Measurements from ENCODE around the gene MACROD1. TPM values are rescaled to one million over a fixed set of nuclear protein-coding genes. Genes with fewer than 3 reads are reported as not detected.

MACROD1 gene
- total RNA-seq, 1 experiment from 2014 or later: 36.9 TPM

DNA sequence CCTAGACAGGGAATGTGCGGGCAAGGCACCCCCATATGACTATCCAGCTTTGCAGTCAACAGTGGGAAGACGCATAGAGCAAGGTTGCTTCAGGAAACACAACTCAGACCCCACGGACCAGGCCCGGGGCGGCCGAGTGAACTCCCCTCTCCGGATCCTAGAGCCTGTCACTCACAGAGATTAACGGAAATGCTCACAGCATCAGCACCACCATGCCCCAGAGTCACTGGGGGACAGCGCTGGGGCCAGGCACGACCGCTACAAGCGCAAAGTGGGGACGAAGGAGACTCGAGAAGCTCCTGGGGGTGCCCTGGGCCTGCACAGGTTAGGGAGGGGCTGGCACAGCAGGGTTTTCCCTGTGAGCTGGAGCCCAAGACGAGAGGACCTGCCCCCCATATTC lies 15.9 kb downstream of the MACROD1 start:
- no peak overlapping the region for H3K4me3 Mint-ChIP-seq
- H3K9me3 Mint-ChIP-seq: no peaks in the 10 kb centered on the region
- TF ChIP-seq ELF4 (CRISPR knock-in tag; IDR thresholded peaks at IDR 0.05; ENCODE audit: low read depth): no peak
- TF ChIP-seq ZBTB21 (CRISPR knock-in tag; IDR thresholded peaks at IDR 0.05; ENCODE audit: borderline replicate concordance): no peak
- TF ChIP-seq, protein P1, sequence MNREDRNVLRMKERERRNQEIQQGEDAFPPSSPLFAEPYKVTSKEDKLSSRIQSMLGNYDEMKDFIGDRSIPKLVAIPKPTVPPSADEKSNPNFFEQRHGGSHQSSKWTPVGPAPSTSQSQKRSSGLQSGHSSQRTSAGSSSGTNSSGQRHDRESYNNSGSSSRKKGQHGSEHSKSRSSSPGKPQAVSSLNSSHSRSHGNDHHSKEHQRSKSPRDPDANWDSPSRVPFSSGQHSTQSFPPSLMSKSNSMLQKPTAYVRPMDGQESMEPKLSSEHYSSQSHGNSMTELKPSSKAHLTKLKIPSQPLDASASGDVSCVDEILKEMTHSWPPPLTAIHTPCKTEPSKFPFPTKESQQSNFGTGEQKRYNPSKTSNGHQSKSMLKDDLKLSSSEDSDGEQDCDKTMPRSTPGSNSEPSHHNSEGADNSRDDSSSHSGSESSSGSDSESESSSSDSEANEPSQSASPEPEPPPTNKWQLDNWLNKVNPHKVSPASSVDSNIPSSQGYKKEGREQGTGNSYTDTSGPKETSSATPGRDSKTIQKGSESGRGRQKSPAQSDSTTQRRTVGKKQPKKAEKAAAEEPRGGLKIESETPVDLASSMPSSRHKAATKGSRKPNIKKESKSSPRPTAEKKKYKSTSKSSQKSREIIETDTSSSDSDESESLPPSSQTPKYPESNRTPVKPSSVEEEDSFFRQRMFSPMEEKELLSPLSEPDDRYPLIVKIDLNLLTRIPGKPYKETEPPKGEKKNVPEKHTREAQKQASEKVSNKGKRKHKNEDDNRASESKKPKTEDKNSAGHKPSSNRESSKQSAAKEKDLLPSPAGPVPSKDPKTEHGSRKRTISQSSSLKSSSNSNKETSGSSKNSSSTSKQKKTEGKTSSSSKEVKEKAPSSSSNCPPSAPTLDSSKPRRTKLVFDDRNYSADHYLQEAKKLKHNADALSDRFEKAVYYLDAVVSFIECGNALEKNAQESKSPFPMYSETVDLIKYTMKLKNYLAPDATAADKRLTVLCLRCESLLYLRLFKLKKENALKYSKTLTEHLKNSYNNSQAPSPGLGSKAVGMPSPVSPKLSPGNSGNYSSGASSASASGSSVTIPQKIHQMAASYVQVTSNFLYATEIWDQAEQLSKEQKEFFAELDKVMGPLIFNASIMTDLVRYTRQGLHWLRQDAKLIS (CRISPR knock-in tag; IDR thresholded peaks at IDR 0.05; ENCODE audit: borderline replicate concordance): no peak
- no peak for TF ChIP-seq NR3C1 (CRISPR knock-in tag; conservative IDR thresholded peaks at IDR 0.05; ENCODE audit: low read depth)
- no peak for TF ChIP-seq SMAD3 (CRISPR knock-in tag; IDR thresholded peaks at IDR 0.05; ENCODE audit: borderline replicate concordance)
- no peak for TF ChIP-seq ZNF138 (CRISPR knock-in tag; conservative IDR thresholded peaks at IDR 0.05)
- TF ChIP-seq OVOL2 (CRISPR knock-in tag; IDR thresholded peaks at IDR 0.05; ENCODE audit: borderline replicate concordance): no peak
- TF ChIP-seq GABPB1 (CRISPR knock-in tag; IDR thresholded peaks at IDR 0.05): no peak
- no peak for TF ChIP-seq ZNF396 (CRISPR knock-in tag; IDR thresholded peaks at IDR 0.05; ENCODE audit: borderline replicate concordance)
- TF ChIP-seq MXD4 (CRISPR knock-in tag; IDR thresholded peaks at IDR 0.05; ENCODE audit: borderline replicate concordance): no peak
- TF ChIP-seq, protein P2, sequence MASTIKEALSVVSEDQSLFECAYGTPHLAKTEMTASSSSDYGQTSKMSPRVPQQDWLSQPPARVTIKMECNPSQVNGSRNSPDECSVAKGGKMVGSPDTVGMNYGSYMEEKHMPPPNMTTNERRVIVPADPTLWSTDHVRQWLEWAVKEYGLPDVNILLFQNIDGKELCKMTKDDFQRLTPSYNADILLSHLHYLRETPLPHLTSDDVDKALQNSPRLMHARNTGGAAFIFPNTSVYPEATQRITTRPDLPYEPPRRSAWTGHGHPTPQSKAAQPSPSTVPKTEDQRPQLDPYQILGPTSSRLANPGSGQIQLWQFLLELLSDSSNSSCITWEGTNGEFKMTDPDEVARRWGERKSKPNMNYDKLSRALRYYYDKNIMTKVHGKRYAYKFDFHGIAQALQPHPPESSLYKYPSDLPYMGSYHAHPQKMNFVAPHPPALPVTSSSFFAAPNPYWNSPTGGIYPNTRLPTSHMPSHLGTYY (CRISPR knock-in tag; IDR thresholded peaks at IDR 0.05): no peak
- TF ChIP-seq EMX1 (CRISPR knock-in tag; IDR thresholded peaks at IDR 0.05): no peak
- no peak for DNase-seq (ENCODE audit: low spot score)
- H3K36me3 Mint-ChIP-seq: no peaks in the 10 kb centered on the region
- no peak for ATAC-seq
- peaks cover 38% of the 10 kb centered on the region for H3K4me1 Mint-ChIP-seq
- ChIA-PET POLR2A (interaction anchor here (0.6 kb wide), 1 partner anchor 416 kb away, joined by 3 read pairs; no protein-coding TSS in a partner anchor), CTCF (interaction anchor here (0.8 to 4.0 kb wide), 19 partner anchors 11 to 211 kb away, joined by 3 to 75 read pairs (median 5); partner anchors contain the start of genes NAA40, NUDT22 and TRPT1)
- H3K27ac Mint-ChIP-seq: peak overlapping the region; percentile 24
- H3K27me3 Mint-ChIP-seq (ENCODE audit: low read depth): peaks cover 7% of the 10 kb centered on the region

DNA sequence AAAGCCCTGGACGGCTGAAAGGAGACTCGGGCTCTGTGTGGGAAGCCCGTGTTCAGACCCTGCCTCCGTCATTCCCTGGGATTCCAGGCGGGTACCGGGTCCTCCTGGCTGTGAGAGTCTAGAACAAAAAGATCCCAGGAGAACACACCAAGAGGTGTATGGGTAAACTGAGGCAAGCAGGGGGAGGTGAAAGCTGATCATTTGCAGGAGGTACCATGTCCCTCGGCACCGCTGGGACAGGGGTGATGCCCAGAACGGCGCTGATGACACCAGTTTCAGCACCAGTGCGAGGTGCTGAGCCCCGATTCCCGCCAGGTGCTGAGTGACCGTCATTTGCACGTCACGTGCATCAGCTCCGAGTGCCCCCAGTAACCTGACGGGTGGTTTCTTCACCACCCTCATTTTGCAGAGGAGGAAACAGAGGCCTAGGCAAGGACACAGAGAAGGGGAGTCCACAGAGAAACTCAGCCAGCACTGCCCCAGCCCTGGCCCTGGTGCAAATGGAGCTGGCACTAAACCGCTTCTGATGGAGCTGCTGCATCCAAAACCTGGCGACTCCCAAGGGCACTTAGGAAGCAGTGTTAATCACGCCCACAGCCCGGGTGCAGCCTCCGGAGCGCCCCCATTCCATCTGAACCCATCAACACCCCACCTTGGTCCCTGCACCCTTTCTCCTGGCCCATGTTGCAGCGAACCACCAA lies 16.8 kb downstream of the MACROD1 start:
- Mint-ChIP-seq H3K4me3 (no peak overlapping the region), H3K27me3 (ENCODE audit: low read depth) (peaks cover 12% of the 10 kb centered on the region), H3K27ac (no peak overlapping the region), H3K9me3 (no peaks in the 10 kb centered on the region), H3K4me1 (peaks cover 28% of the 10 kb centered on the region), H3K36me3 (no peaks in the 10 kb centered on the region)
- DNase-seq (ENCODE audit: low spot score) (no peak), ATAC-seq (no peak)
- CTCF ChIA-PET: interaction anchor here (0.5 to 4.0 kb wide), 33 partner anchors 10 to 243 kb away, joined by 3 to 75 read pairs (median 4); partner anchors contain the start of genes NAA40, NUDT22 and TRPT1
- TF ChIP-seq, protein P1 (CRISPR knock-in tag; IDR thresholded peaks at IDR 0.05; ENCODE audit: borderline replicate concordance): no peak
- TF ChIP-seq, protein P3, sequence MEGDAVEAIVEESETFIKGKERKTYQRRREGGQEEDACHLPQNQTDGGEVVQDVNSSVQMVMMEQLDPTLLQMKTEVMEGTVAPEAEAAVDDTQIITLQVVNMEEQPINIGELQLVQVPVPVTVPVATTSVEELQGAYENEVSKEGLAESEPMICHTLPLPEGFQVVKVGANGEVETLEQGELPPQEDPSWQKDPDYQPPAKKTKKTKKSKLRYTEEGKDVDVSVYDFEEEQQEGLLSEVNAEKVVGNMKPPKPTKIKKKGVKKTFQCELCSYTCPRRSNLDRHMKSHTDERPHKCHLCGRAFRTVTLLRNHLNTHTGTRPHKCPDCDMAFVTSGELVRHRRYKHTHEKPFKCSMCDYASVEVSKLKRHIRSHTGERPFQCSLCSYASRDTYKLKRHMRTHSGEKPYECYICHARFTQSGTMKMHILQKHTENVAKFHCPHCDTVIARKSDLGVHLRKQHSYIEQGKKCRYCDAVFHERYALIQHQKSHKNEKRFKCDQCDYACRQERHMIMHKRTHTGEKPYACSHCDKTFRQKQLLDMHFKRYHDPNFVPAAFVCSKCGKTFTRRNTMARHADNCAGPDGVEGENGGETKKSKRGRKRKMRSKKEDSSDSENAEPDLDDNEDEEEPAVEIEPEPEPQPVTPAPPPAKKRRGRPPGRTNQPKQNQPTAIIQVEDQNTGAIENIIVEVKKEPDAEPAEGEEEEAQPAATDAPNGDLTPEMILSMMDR (IDR thresholded peaks at IDR 0.05): peak; percentile 11; the same call in 1 of the 2 replicates
- POLR2A ChIA-PET: interaction anchor here (0.6 kb wide), 1 partner anchor 417 kb away, joined by 3 read pairs; no protein-coding TSS in a partner anchor

Data from WTC11 (cell line).